Smooth muscle cell of the pulmonary artery (primary cell): ENCODE measurements around the gene TICAM1. TPM values are rescaled to one million over a fixed set of nuclear protein-coding genes. Genes with fewer than 3 reads are reported as not detected.

Experiments used
- total RNA-seq: library from RNA; depleted of rRNA; stranded (reverse); fragments of >200 nt; gene quantifications from 2 replicates; pipeline ENCODE4 v1.2.3, GENCODE V29; 2014

Gene TICAM1
- 5.5 and 8.6 TPM in 2 replicates for total RNA-seq

DNA sequence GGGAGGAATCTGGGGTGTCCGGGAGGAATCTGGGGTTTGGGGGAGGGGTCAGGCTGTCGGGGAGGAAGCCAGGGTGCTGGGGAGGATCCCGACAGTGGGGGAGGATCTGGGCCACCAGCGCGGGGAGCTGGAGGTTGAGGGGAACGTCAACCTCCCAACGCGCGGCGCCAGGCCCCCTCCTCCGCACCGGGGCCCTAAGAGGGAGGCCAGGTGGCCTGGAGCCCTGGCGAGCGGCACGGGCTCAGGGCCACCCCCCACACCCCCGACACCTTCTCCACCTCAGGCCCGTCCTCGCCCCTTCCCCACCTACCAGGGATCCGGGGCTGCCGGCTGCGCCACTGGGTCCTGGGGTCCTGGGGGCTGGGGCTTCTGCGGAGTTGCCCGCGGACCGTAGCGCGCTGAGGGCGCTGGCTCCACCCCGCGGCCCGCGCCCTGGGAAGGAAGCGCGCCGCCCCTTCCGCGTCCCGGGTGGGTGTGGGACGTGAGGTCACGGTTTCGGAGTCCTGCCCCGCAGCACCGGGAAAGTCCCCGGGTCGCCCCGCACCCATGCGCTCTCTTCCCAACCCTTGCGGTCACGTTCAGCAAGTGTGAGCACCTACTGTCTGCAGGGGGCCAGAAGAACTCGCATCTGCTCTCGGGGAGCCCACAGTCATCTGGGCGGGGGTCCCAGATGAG, at the start of gene TICAM1:
TSS of gene TICAM1 (minus strand) at position 409 of the 675 bp plus-strand sequence. CDS start 13,335 bp downstream, outside the sequence.

GRCh38 chr19:4867534-4868285, 36.2 kb upstream of the TICAM1 start, which contains the start of gene PLIN3:
TSS of gene PLIN3 (minus strand) at chr19:4867667. CDS start at chr19:4861394, 6,273 bp downstream.

GRCh38 chr19:4791183-4792018, 40.1 kb downstream of the TICAM1 start, which contains the start of gene FEM1A:
TSS of gene FEM1A (plus strand) at chr19:4791734. CDS start at chr19:4791855, 121 bp downstream.

Other genes with a start within 250 kb of the TICAM1 start
- gene TNFAIP8L1, start 192.2 kb downstream of the TICAM1 start, total RNA-seq: 2.0 and 2.1 TPM in 2 replicates
- gene MYDGF, start 161.4 kb downstream of the TICAM1 start, total RNA-seq: 271 and 327 TPM in 2 replicates
- 28.5 and 51.1 TPM in 2 replicates for gene DPP9, start 107.9 kb downstream of the TICAM1 start, total RNA-seq
- 10.4 and 12.4 TPM in 2 replicates for gene FEM1A, start 40.0 kb downstream of the TICAM1 start, total RNA-seq
- 166 and 313 TPM in 2 replicates for gene PLIN3, start 36.0 kb upstream of the TICAM1 start, total RNA-seq
- not detected in 2 replicates for gene ARRDC5, start 71.2 kb upstream of the TICAM1 start, total RNA-seq
- gene UHRF1, start 77.8 kb upstream of the TICAM1 start, total RNA-seq: 13.4 and 23.0 TPM in 2 replicates
- 30.0 and 36.9 TPM in 2 replicates for gene KDM4B, start 137.4 kb upstream of the TICAM1 start, total RNA-seq